Neural cell (in vitro differentiated cells): Measurements from ENCODE around the gene PPEF2.

Source experiments
- EP300 ChIP-seq: fragments of 450-650 bp; conservative IDR thresholded peaks from 2 replicates; pipeline ENCODE4 v1.6.1; 2014; ENCODE audit warnings: antibody characterized with exemption, mild to moderate bottlenecking, moderate library complexity; ENCODE audit not compliant: poor library complexity, severe bottlenecking
- TF ChIP-seq, protein P1 (sequence below): fragments of 450-650 bp; IDR thresholded peaks from 2 replicates; pipeline ENCODE4 v1.5.1; 2014; ENCODE audit warnings: antibody characterized with exemption, mild to moderate bottlenecking, moderate library complexity; ENCODE audit not compliant: poor library complexity, severe bottlenecking

DNA sequence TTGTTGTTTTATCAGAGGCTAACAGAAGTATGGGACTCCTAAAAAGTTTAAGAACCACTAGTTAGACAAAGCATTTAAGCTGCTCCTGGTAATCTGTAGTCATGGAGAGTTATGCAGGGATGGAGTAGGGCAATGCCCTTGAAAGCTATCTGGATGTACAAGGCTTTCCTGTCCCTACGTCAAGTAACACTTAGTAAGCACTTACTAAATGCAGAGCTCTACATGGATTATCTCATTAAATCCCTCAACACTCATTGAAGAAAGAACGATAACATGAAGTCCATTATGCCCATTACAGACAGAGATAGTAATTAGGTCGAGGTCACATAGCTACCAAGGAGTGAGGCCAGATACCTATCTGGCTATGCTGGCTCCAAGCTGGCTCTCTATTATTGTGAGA, 33.2 kb downstream of the PPEF2 start:
- TF ChIP-seq, protein P1, sequence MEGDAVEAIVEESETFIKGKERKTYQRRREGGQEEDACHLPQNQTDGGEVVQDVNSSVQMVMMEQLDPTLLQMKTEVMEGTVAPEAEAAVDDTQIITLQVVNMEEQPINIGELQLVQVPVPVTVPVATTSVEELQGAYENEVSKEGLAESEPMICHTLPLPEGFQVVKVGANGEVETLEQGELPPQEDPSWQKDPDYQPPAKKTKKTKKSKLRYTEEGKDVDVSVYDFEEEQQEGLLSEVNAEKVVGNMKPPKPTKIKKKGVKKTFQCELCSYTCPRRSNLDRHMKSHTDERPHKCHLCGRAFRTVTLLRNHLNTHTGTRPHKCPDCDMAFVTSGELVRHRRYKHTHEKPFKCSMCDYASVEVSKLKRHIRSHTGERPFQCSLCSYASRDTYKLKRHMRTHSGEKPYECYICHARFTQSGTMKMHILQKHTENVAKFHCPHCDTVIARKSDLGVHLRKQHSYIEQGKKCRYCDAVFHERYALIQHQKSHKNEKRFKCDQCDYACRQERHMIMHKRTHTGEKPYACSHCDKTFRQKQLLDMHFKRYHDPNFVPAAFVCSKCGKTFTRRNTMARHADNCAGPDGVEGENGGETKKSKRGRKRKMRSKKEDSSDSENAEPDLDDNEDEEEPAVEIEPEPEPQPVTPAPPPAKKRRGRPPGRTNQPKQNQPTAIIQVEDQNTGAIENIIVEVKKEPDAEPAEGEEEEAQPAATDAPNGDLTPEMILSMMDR: no peak
- no peak for TF ChIP-seq EP300
